ENCODE data around the gene SLC16A9.
"Not testable (repeated sequence)": the region's sequence is repeated elsewhere in the genome, so short reads cannot be mapped to it uniquely, and the experiment has no call there.

SLC16A9 gene

GRCh38 chr10:59674215-59674836 is 35.3 kb downstream of the SLC16A9 start:
- DNase-seq (ENCODE audit: low read depth in 2 of 2), result no peak

- no peak for DNase-seq (ENCODE audit: low read depth in 2 of 2)
Measured at GRCh38 chr10:59672150-59672875, 37.3 kb downstream of the SLC16A9 start.

GRCh38 chr10:59670269-59670668 is 39.4 kb downstream of the SLC16A9 start:
- no peak for DNase-seq (ENCODE audit: low read depth in 2 of 2)

- DNase-seq (ENCODE audit: low read depth in 2 of 2), result no peak
Measured at GRCh38 chr10:59668096-59668495, 41.6 kb downstream of the SLC16A9 start.

- DNase-seq (ENCODE audit: low read depth in 2 of 2), result no peak
Measured at GRCh38 chr10:59666310-59666709, 43.3 kb downstream of the SLC16A9 start.

- not testable (repeated sequence) for DNase-seq (ENCODE audit: low read depth in 2 of 2)
Measured at GRCh38 chr10:59663213-59663612, 46.4 kb downstream of the SLC16A9 start.

- DNase-seq (ENCODE audit: low read depth in 2 of 2), result no peak
Measured at GRCh38 chr10:59657724-59658123, 51.9 kb downstream of the SLC16A9 start.

- no peak for DNase-seq (ENCODE audit: low read depth in 2 of 2)
Measured at GRCh38 chr10:59655309-59655708, 54.3 kb downstream of the SLC16A9 start.

GRCh38 chr10:59654007-59654406 is 55.6 kb downstream of the SLC16A9 start:
- DNase-seq (ENCODE audit: low read depth in 2 of 2), result no peak

- no peak for DNase-seq (ENCODE audit: low read depth in 2 of 2)
Measured at GRCh38 chr10:59651902-59652301, 57.7 kb downstream of the SLC16A9 start.

- no peak for DNase-seq (ENCODE audit: low read depth in 2 of 2)
Measured at GRCh38 chr10:59649606-59650346, 59.9 kb downstream of the SLC16A9 start.

- no peak for DNase-seq (ENCODE audit: low read depth in 2 of 2)
Measured at GRCh38 chr10:59648711-59649201, 60.9 kb downstream of the SLC16A9 start.

- no peak for DNase-seq (ENCODE audit: low read depth in 2 of 2)
Measured at GRCh38 chr10:59644841-59645240, 64.8 kb downstream of the SLC16A9 start.

- DNase-seq (ENCODE audit: low read depth in 2 of 2), result not testable (repeated sequence)
Measured at GRCh38 chr10:59641688-59642087, 68.0 kb downstream of the SLC16A9 start.

- no peak for DNase-seq (ENCODE audit: low read depth in 2 of 2)
Measured at GRCh38 chr10:59635502-59636290, 74.0 kb downstream of the SLC16A9 start.

- DNase-seq (ENCODE audit: low read depth in 2 of 2), result no peak
Measured at GRCh38 chr10:59634102-59634501, 75.5 kb downstream of the SLC16A9 start.

- no peak for DNase-seq (ENCODE audit: low read depth in 2 of 2)
Measured at GRCh38 chr10:59633063-59633462, 76.6 kb downstream of the SLC16A9 start.

- no peak for DNase-seq (ENCODE audit: low read depth in 2 of 2)
Measured at GRCh38 chr10:59631882-59632807, 77.5 kb downstream of the SLC16A9 start.

GRCh38 chr10:59631237-59631636 is 78.4 kb downstream of the SLC16A9 start:
- DNase-seq (ENCODE audit: low read depth in 2 of 2), result no peak

GRCh38 chr10:59628965-59629364 is 80.7 kb downstream of the SLC16A9 start:
- DNase-seq (ENCODE audit: low read depth in 2 of 2), result no peak

GRCh38 chr10:59628456-59628855 is 81.2 kb downstream of the SLC16A9 start:
- DNase-seq (ENCODE audit: low read depth in 2 of 2), result no peak

All from stimulated activated CD8-positive, alpha-beta memory T cell treated with anti-CD3 and anti-CD28 coated beads, Interleukin-7, amount 100 ng/mL, for 1 hour (primary cell).